ENCODE data around the gene GPR171. TPM values are rescaled to one million over a fixed set of nuclear protein-coding genes. Genes with fewer than 3 reads are reported as not detected.

The GPR171 gene
- total RNA-seq, 4 donors from 2014 or later: 1.7 to 8.7 (median 2.3) TPM

DNA sequence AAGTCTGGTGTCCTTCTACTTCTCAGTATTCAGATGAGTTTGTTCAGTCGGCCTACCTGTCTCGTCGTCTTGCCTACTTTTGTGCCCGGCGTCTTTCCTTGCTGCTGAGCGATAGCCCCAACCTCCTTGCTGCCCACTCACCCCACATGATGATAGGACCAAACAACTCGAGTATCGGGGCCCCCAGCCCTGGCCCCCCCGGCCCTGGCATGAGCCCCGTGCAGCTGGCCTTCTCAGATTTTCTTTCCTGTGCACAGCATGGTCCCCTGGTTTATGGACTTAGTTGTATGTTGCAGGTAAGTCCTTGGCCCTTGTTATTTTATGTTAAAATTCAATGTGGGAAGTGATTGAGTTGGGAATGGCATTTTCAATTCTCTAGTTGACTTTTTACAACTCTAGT is 43.2 kb downstream of the GPR171 start:
- no peaks in the 10 kb centered on the region for H3K9me3 ChIP-seq
- H3K36me3 ChIP-seq: no peaks in the 10 kb centered on the region
- TF ChIP-seq POLR2A (IDR thresholded peaks at IDR 0.05) (no peak), CTCF (IDR thresholded peaks at IDR 0.05) (no peak)
- no peaks in the 10 kb centered on the region for H3K27me3 ChIP-seq
- H3K4me3 ChIP-seq (replicated peaks in 1 of 3): no peak overlapping the region
- H3K4me1 ChIP-seq: no peaks in the 10 kb centered on the region
- intact Hi-C loops (cut with DNase I): loop anchor here (10.0 kb wide), 1 partner anchor 125 kb away; no protein-coding TSS in a partner anchor
- H3K27ac ChIP-seq: no peak overlapping the region
- no peak for DNase-seq
- 94 to 95% methylated on average over 10 of the region's 10 CpGs for WGBS, 2 donors

DNA sequence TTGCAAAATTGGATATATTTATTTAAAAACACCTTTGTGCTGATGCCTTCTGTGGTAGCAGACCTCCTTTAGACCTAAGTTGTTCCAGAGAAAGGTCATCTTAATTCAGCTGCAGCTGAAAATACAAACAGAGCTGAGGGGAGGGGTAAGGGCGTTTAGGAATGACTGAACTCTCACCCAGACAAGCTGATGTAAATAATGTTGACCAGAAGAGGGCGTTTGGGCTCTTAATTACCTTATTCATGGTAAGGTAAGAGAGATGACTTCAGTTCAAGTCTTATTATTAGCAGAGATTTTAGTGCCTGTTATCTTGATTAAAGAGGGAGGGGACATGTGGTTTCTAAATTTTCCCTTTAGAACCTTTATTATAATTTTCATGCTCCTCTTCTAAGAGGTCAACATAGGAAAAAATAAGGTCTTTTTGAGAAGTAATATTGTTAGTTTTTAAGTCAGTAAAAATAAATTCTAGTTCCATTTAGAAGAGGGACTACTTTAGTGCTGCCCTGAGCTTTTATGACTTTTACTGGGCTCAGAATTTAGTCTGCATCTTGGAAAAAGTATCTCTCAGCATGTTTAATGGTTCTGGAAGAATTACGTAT is 46.3 kb downstream of the GPR171 start:
- TF ChIP-seq POLR2A (IDR thresholded peaks at IDR 0.05): no peak
- TF ChIP-seq CTCF (IDR thresholded peaks at IDR 0.05): peak in 5 of 6 experiments; percentile 19 to 58 (median 43)
- Histone ChIP-seq H3K9me3 (no peaks in the 10 kb centered on the region), H3K27ac (no peak overlapping the region), H3K27me3 (no peaks in the 10 kb centered on the region), H3K4me1 (no peaks in the 10 kb centered on the region), H3K4me3 (replicated peaks in 1 of 3) (no peak overlapping the region), H3K36me3 (no peaks in the 10 kb centered on the region)
- intact Hi-C loops (cut with DNase I): no loop called here
- DNase-seq: no peak
- WGBS, 2 donors: 34 to 35% methylated on average over 3 of the region's 3 CpGs

DNA sequence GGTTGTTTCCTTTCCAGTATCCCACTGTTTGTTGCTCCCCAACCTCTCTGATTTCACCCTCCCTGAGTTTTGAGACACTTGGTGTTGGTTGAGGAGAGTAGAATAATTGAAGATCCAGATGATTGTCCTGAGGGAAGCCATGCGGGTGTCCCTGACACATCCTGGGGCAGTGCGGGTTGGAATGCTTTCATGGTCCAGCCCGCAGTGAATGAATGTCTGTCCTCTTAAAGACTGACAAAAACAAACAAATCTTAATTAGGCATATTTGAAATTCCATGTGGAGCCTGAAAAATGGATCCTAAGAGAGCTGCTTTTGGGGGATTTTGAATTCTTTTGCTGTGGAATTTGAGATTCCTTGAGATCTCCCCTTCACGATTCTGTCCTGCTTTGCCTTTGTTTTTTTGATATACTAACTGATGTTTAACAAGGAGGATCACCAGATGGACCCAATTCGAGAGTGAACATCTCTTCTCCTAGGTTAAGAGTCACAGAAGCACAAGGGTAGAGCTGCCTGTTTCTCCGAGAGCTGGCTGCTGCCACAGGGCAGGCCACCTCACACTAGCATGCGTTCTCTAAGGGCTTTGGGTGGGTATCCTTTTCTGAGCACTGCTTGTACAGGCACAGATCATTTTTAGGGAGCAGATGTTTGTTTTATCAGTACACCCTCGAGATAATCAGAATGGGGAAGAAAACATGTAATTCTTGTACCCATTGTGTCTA is 47.4 kb downstream of the GPR171 start:
- intact Hi-C loops (cut with DNase I): no loop called here
- H3K9me3 ChIP-seq: no peaks in the 10 kb centered on the region
- WGBS, 2 donors: 71 to 75% methylated on average over 8 of the region's 8 CpGs
- H3K4me1 ChIP-seq: no peaks in the 10 kb centered on the region
- H3K27me3 ChIP-seq: no peaks in the 10 kb centered on the region
- H3K4me3 ChIP-seq (replicated peaks in 1 of 3): no peak overlapping the region
- no peak overlapping the region for H3K27ac ChIP-seq
- DNase-seq: no peak
- no peak for TF ChIP-seq POLR2A (IDR thresholded peaks at IDR 0.05)
- TF ChIP-seq CTCF (IDR thresholded peaks at IDR 0.05): no peak
- no peaks in the 10 kb centered on the region for H3K36me3 ChIP-seq

DNA sequence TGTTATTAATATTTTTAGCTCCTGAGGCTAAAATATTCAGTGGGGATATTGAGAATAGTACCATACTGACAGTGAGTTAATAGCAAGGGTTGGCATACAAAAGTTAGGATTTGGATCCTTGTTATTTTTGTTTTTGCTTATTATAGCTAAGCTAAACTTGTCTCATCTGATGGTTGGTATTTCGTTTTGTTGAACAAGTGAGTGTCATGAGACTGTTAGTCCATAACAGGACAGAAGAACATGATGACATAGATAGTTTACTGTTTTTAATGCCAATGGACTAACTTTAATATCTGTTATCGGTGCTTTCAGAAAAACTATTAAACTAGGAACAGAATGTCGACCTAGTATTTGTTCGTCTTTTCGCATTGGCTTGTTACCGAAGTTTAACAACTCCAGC is 48.5 kb downstream of the GPR171 start:
- intact Hi-C loops (cut with DNase I): no loop called here
- no peak overlapping the region for H3K4me3 ChIP-seq (replicated peaks in 1 of 3)
- H3K27ac ChIP-seq: no peak overlapping the region
- H3K36me3 ChIP-seq: no peaks in the 10 kb centered on the region
- H3K27me3 ChIP-seq: no peaks in the 10 kb centered on the region
- no peaks in the 10 kb centered on the region for H3K4me1 ChIP-seq
- DNase-seq: no peak
- WGBS, 2 donors: 93 to 96% methylated on average over 6 of the region's 6 CpGs
- TF ChIP-seq POLR2A (IDR thresholded peaks at IDR 0.05) (no peak), CTCF (IDR thresholded peaks at IDR 0.05) (no peak)
- H3K9me3 ChIP-seq: no peaks in the 10 kb centered on the region

DNA sequence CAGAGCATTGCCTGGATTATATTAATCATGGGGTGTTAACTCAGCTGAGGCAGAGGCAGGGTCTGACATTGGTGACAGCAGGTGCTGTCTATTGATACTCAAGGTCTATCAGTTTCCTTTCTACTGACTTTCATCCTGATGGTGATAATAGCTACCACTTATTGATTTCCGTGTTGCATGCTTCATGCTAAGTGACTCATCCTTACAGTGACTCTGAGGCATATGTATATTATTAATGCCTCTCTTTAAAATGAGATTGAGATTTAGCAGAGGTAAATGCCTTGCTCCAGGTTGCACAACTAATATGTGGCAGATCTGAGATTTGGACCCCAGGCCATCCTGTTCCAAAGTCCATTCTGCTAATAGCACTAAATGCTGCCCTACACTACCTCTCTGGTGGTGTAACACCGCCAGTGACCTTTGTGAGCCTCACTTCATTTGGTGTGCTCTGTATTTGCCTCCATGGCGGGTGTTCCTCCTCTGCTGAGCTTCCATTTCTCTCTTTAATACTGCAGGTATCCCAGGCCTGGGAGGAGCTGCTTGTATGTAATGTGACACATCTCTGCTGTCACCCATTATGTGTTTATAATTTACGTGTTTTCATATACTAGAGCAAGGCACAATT is 50.4 kb downstream of the GPR171 start:
- intact Hi-C loops (cut with DNase I): no loop called here
- DNase-seq: no peak
- Histone ChIP-seq H3K36me3 (no peaks in the 10 kb centered on the region), H3K27ac (no peak overlapping the region), H3K27me3 (no peaks in the 10 kb centered on the region), H3K4me3 (replicated peaks in 1 of 3) (no peak overlapping the region), H3K9me3 (no peaks in the 10 kb centered on the region), H3K4me1 (no peaks in the 10 kb centered on the region)
- TF ChIP-seq CTCF (IDR thresholded peaks at IDR 0.05): no peak
- TF ChIP-seq POLR2A (IDR thresholded peaks at IDR 0.05): no peak
- 97 to 100% methylated on average over 4 of the region's 4 CpGs for WGBS, 2 donors
